ENCODE data around the gene CACNA1B. TPM values are rescaled to one million over a fixed set of nuclear protein-coding genes. Genes with fewer than 3 reads are reported as not detected.

Gene CACNA1B
- total RNA-seq, 4 donors from 2014 or later, result 0.04 to 0.13 (median 0.12) TPM; not detected in 1

- no peak for TF ChIP-seq EP300 (IDR thresholded peaks at IDR 0.05)
- TF ChIP-seq POLR2AphosphoS5 (IDR thresholded peaks at IDR 0.05), result no peak
- TF ChIP-seq POLR2A (IDR thresholded peaks at IDR 0.05), result no peak
- TF ChIP-seq, protein P1, sequence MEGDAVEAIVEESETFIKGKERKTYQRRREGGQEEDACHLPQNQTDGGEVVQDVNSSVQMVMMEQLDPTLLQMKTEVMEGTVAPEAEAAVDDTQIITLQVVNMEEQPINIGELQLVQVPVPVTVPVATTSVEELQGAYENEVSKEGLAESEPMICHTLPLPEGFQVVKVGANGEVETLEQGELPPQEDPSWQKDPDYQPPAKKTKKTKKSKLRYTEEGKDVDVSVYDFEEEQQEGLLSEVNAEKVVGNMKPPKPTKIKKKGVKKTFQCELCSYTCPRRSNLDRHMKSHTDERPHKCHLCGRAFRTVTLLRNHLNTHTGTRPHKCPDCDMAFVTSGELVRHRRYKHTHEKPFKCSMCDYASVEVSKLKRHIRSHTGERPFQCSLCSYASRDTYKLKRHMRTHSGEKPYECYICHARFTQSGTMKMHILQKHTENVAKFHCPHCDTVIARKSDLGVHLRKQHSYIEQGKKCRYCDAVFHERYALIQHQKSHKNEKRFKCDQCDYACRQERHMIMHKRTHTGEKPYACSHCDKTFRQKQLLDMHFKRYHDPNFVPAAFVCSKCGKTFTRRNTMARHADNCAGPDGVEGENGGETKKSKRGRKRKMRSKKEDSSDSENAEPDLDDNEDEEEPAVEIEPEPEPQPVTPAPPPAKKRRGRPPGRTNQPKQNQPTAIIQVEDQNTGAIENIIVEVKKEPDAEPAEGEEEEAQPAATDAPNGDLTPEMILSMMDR (IDR thresholded peaks at IDR 0.05), result no peak
- no peak for ATAC-seq
- Histone ChIP-seq H3K4me3 (no peak overlapping the region), H3K9me3 (peaks cover 0 to 24% (median 0%) of the 10 kb centered on the region in 3 donors), H3K27me3 (peaks cover 35% of the 10 kb centered on the region), H3K4me1 (no peaks in the 10 kb centered on the region), H3K36me3 (no peaks in the 10 kb centered on the region), H3K27ac (no peak overlapping the region)
- 57 to 67% methylated on average over 3 of the region's 8 CpGs for WGBS, 2 donors (ENCODE audit: low coverage in 1 of 2)
Observed at GRCh38 chr9:137949260-137949659, 71.7 kb downstream of the CACNA1B start.

DNA sequence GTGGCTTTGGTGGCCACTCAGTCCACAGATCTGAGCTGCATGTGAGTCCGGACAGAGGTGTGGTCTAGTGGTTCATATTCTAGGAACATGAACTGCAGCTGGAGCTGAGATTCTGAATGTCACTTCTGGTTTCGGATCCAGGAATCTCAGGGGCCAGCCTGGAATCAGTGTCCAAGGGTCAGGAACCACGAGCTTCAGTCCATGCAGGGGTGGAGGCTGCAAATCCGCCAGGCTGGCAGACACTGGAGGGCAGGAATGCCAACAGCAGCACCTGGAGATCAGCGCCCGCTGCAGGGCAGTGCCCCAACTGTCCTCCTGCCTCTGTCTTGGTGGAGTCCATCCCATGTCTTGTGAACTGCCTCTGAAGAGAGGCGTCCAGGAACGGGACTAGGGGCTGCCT lies 73.5 kb downstream of the CACNA1B start:
- peaks cover 0 to 6% (median 0%) of the 10 kb centered on the region in 3 donors for H3K9me3 ChIP-seq
- TF ChIP-seq, protein P1 (IDR thresholded peaks at IDR 0.05), result no peak
- H3K4me3 ChIP-seq, result no peak overlapping the region
- ATAC-seq, result no peak
- H3K27ac ChIP-seq, result no peak overlapping the region
- no peaks in the 10 kb centered on the region for H3K4me1 ChIP-seq
- H3K36me3 ChIP-seq, result no peaks in the 10 kb centered on the region
- 80% methylated on average over 1 of the region's 8 CpGs; no CpG with 5 or more reads in 1 of the 2 donors for WGBS, 2 donors (ENCODE audit: low coverage in 1 of 2)
- H3K27me3 ChIP-seq, result peaks cover 36% of the 10 kb centered on the region

DNA sequence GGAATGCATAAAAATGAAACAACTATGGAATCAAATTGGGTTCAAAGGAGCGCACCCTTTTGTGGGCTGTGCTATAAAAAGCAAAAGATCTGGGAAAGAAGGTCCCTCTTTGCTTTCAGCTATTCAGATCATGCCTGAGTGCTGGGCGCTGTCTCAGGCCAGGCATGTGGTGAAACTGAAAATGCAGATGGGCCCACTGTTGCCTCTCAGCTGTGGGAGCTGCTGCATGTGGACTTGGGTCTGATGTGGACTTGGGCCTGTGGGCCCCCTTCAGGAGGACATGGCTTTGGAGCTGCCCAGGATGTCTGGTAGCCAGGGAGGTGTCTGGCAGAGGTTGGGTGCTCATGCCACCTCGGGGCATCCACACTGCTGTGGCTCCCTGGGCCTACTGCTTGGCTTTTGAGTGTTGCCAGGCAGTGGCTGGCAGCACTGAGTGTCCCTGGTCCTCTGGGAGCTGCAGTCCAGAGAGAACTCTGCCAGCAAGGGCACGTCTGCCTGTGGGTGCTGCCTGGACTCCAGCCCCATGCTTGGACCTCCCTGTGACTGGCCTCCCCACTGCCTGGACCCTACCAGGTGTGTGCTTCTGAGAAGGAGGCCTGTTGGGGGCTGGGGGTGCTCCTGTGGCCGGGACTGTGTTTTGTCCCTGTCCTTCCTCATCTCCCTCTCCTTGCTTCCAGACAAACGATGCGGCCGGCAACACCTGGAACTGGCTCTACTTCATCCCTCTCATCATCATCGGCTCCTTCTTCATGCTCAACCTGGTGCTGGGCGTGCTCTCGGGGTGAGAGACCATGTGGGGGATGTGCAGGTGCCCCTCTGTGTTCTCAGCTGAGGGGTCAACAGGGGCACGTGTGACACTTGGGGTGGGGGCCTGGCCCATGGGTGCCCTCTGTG lies 74.3 kb downstream of the CACNA1B start:
- H3K9me3 ChIP-seq, result no peaks in the 10 kb centered on the region
- H3K27ac ChIP-seq, result no peak overlapping the region
- H3K4me3 ChIP-seq, result no peak overlapping the region
- H3K27me3 ChIP-seq, result peaks cover 36% of the 10 kb centered on the region
- WGBS, 2 donors (ENCODE audit: low coverage in 1 of 2), result 100% methylated on average over 1 of the region's 12 CpGs
- TF ChIP-seq EP300 (IDR thresholded peaks at IDR 0.05), result no peak
- no peak for TF ChIP-seq POLR2A (IDR thresholded peaks at IDR 0.05)
- no peak for TF ChIP-seq POLR2AphosphoS5 (IDR thresholded peaks at IDR 0.05)
- TF ChIP-seq, protein P1 (IDR thresholded peaks at IDR 0.05), result no peak
- no peaks in the 10 kb centered on the region for H3K4me1 ChIP-seq
- H3K36me3 ChIP-seq, result no peaks in the 10 kb centered on the region
- no peak for ATAC-seq

- H3K4me1 ChIP-seq, result no peaks in the 10 kb centered on the region
- ATAC-seq, result no peak
- H3K9me3 ChIP-seq, result no peaks in the 10 kb centered on the region
- 75% methylated on average over 7 of the region's 12 CpGs; no CpG with 5 or more reads in 1 of the 2 donors for WGBS, 2 donors (ENCODE audit: low coverage in 1 of 2)
- H3K36me3 ChIP-seq, result no peaks in the 10 kb centered on the region
- H3K27ac ChIP-seq, result no peak overlapping the region
- H3K27me3 ChIP-seq, result peaks cover 36% of the 10 kb centered on the region
- H3K4me3 ChIP-seq, result no peak overlapping the region
- no peak for TF ChIP-seq EP300 (IDR thresholded peaks at IDR 0.05)
- TF ChIP-seq, protein P1 (IDR thresholded peaks at IDR 0.05), result no peak
- no peak for TF ChIP-seq POLR2A (IDR thresholded peaks at IDR 0.05)
- TF ChIP-seq POLR2AphosphoS5 (IDR thresholded peaks at IDR 0.05), result no peak
Observed at GRCh38 chr9:137952976-137953666, 75.5 kb downstream of the CACNA1B start.

Data from gastroesophageal sphincter (tissue), 4 donors.